ENCODE measurements around the gene AKT3.
"Not testable (repeated sequence)": the region's sequence is repeated elsewhere in the genome, so short reads cannot be mapped to it uniquely, and the experiment has no call there.

The AKT3 gene

GRCh38 chr1:243705585-243705984 lies 144.5 kb downstream of the AKT3 start:
- DNase-seq (ENCODE audit: low read depth in 2 of 2) = no peak

DNA sequence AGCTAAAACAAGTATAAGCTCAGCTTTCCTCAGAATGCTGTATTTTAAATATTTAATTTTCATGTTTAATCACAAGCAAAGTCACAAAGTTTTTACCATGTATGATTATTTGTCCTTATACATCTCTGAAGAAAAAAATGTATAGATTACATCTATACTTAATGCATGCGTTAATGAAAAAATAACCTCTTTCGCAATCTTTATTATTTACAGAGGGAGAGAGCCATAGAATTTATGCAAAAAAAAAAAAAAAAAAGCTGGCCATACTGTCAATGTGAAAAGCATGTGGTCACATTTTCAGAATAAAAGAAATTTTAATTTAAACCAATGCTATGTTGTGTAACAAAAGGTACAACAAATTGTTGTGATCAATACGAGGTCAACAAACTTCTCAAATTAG lies 148.2 kb downstream of the AKT3 start:
- DNase-seq (ENCODE audit: low read depth in 2 of 2) = no peak

DNA sequence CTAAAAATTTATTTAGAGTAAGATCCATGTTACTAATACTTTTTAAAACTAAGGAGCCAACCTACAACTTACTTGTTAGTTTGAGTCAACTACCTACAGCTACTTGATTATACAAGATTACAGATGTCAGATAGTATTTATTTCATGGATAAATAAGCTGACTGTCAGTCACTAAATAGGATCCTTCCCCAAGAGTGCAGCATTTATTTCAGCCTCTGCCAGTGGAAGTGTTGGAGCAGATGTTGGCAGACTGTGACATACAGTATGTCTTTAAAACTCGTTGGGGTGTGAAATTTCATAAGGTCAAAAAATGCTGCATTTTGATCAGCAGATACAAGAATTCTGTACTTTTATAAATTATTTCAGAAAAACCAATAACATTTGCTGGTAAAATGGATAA lies 156.2 kb downstream of the AKT3 start:
- DNase-seq (ENCODE audit: low read depth in 2 of 2) = no peak

DNA sequence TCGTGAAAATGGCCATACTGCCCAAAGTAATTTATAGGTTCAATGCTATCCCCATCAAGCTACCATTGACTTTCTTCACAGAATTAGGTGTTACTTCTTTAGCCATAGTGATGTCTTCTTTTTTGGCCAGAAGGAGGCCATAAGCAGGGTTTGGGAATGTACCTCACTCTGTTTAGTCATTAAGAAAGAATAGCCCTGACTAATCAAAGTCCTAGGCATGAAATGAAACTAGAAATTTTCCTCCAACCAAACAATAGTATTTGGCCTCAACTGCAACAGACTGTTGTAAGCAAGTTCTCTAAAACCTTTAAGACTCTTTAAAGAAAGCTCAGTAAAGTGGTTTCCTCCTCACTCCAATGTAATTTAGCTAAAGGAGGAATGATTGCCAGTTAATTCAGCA lies 163.9 kb downstream of the AKT3 start:
- DNase-seq (ENCODE audit: low read depth in 2 of 2) = no peak

DNA sequence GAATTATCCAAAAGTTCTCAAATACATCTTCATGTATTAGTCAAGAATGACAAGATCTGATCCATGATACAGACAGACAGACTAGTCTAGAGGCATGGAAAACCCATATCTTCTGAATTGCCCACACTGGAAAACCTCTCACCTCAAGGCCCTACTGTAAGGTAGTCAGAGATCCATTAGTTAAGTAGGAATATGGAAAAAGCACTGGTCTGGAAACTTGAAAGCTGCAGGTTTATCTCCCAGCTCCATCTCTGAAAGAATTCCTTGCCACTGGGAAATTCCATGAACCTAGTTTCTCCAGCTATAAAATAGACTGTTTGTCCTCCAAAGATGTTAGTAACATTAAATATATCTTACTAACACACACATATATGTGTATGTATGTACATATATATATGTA lies 169.2 kb downstream of the AKT3 start:
- DNase-seq (ENCODE audit: low read depth in 2 of 2) = no peak

DNA sequence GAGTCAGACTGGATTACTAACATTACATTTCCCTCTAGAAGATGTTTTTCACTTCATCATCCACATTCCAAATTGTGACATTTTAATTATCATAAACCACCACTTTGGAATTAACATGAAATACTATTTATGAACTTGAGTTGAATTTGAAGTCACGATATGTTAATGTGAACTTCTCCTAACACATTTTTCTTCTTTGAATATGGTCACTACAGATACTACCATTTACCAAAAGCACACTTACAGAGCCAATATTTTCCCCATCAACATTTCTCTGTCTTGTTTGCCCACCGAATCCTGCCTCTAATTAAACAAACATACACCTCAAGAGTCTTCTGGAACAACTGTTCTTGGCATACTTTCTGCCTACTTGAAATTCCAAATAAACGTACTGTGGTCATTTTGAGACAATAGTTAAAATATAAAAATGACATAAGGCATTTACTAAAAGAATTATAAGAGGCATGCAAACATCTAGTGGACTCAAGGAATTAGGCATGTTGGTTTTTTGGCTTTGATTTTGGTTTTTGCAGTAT lies 177.4 kb downstream of the AKT3 start:
- no peak for DNase-seq (ENCODE audit: low read depth in 2 of 2)

- DNase-seq (ENCODE audit: low read depth in 2 of 2) = no peak
Observed at GRCh38 chr1:243667591-243667990, 182.5 kb downstream of the AKT3 start.

- no peak for DNase-seq (ENCODE audit: low read depth in 2 of 2)
Observed at GRCh38 chr1:243667133-243667532, 182.9 kb downstream of the AKT3 start.

DNA sequence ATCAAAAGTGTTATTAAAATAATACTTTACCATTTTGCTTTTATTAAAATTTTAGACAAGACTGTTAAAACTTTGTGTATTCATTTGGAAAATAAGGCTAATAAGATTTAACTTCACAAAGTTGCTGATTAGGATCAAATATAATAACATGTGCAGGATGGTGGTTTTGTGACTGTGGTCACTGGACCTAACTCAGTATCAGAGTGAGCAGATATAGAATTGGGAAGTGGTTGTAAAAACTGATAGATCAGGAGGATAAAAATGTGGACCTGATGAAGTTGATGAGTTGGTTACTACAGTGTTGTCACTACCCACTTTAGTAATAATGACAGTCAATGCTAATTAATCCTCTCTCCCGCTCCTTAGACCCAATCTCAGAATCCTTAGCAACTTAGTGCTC lies 186.4 kb downstream of the AKT3 start:
- no peak for DNase-seq (ENCODE audit: low read depth in 2 of 2)

GRCh38 chr1:243662169-243662568 lies 187.9 kb downstream of the AKT3 start:
- DNase-seq (ENCODE audit: low read depth in 2 of 2) = not testable (repeated sequence)

DNA sequence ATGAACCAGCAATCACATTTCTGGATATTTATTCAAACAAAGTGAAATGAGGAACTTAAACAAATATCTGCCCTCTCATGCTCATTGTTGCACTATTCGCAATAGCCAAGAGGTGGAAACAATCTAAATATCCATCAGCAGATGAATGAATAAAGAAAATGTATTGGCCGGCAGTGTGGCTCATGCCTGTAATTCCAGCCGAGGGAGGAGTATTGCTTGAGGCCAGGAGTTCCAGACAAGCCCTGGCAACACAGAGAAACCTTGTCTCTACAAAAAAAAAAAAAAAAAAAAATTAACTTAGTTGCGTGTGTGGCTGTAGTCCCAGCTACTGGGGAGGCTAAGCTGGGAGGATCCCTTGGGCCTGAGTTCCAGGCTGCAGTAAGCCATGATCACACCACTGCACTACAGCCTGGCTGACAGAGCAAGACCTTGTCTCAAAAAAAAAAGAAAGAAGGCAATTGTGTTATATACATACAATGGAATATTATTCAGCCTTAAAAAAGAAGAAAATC lies 191.4 kb downstream of the AKT3 start:
- no peak for DNase-seq (ENCODE audit: low read depth in 2 of 2)

GRCh38 chr1:243657793-243658192 lies 192.2 kb downstream of the AKT3 start:
- DNase-seq (ENCODE audit: low read depth in 2 of 2) = no peak

DNA sequence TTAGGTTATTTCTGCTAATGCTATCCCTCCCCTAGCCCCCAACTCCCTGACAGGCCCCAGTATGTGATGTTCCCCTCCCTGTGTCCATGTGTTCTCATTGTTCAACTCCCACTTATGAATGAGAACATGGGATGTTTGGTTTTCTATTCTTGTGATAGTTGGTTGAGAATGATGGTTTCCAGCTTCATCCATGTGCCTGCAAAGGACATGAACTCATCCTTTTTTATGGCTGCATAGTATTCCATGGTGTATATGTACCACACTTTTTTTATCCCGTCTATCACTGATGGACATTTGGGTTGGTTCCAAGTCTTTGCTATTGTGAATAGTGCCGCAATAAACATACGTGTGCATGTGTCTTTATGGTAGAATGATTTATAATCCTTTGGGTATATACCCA lies 200.5 kb downstream of the AKT3 start:
- DNase-seq (ENCODE audit: low read depth in 2 of 2) = not testable (repeated sequence)

DNA sequence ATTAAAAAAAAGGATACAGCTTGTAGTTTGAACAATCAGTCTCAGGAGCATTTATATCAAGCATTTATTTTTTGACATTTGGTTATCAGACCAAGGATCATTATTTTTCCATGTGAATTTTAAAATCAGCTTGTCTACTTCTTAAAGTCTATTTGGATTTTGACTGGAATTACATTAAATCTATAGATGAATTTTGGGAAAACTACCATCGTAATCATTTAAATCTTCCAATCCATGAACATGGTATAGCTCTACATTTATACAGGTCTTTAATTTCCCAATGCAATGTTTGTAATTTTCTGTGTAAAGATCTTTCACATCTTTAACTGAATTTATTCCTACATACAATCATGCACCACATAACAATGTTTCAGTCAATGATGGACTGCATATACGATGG lies 203.2 kb downstream of the AKT3 start:
- DNase-seq (ENCODE audit: low read depth in 2 of 2) = no peak

DNA sequence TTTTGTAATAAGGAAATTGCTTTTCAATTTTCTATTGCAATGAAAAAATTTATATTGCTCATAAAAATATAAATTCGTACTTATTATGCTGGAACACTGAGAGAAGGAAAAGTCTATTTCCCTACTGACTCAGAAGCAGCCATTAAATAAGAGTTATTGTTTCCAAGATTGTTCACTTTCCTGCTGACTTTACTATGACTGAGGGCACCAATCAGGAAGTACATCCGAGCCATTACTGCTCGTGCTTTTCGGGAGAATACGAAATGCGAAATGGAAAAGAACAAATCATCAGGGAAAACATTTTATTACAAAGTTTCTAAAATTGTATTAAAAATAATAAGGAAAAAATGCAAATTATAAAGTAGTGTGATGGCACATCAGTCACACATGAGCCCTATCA lies 204.8 kb downstream of the AKT3 start:
- DNase-seq (ENCODE audit: low read depth in 2 of 2) = no peak

DNA sequence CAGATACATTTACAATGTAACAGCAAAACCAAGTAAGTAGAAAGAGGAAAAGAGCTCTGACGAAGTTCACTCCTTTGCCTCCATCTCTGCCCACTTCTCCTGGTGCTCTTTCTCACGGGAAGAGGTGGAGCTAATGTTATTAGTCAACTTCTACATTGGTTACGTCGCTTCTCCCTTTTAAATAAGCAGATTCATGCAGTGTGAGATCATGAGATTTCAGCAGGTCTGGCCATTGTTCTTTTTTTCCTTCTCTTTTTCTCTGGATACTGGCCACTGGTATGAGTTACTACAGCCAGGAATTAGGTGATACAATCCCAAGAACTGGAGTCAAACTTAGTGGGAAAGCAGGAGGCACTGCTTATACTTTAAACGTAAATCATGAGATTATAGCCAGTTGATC lies 207.1 kb downstream of the AKT3 start:
- DNase-seq (ENCODE audit: low read depth in 2 of 2) = no peak

- DNase-seq (ENCODE audit: low read depth in 2 of 2) = no peak
Observed at GRCh38 chr1:243639027-243639658, 210.9 kb downstream of the AKT3 start.

DNA sequence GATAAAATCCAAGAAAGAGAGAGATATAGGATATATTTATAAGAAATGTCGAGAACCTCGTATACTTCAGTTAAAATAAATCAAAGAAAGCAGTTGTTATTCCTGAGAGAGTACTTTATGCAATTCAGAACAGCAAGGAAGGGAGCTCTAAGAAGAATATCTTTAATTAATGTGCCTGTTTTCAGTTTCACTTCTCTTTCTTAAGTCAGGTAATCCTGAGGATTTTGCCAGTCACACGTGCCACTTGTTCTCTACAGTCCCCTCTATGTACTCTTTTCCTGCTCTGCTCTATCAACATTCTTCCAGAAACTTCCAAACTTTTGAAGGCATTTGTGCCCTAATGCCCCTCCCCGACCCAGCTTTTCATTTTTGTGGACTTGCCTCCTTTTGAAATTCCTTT lies 211.9 kb downstream of the AKT3 start:
- DNase-seq (ENCODE audit: low read depth in 2 of 2) = no peak

GRCh38 chr1:243628476-243628907 lies 221.6 kb downstream of the AKT3 start:
- DNase-seq (ENCODE audit: low read depth in 2 of 2) = no peak

- no peak for DNase-seq (ENCODE audit: low read depth in 2 of 2)
Observed at GRCh38 chr1:243623841-243624240, 226.2 kb downstream of the AKT3 start.

GRCh38 chr1:243621973-243622372 lies 228.1 kb downstream of the AKT3 start:
- no peak for DNase-seq (ENCODE audit: low read depth in 2 of 2)

GRCh38 chr1:243620096-243620495 lies 229.9 kb downstream of the AKT3 start:
- DNase-seq (ENCODE audit: low read depth in 2 of 2) = no peak

- DNase-seq (ENCODE audit: low read depth in 2 of 2) = no peak
Observed at GRCh38 chr1:243609698-243610097, 240.3 kb downstream of the AKT3 start.

DNA sequence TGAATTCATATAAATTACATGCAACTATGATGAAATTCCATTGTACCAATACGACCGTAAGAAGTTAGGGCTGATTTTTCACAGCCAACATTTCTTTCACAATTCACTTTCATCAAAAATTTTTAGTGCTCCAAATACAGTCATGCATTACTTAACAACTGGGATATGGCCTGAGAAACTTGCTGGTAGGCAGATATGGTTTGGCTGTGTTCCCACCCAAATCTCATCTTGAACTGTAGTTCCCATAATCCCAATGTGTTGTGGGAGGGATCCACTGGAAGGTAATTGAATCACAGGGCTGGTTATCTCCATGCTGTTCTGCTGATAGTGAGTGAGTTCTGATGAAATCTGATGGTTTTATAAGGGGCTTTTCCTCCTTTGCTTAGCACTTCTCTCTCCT lies 244.4 kb downstream of the AKT3 start:
- DNase-seq (ENCODE audit: low read depth in 2 of 2) = no peak
